Testis (tissue), 2 donors: ENCODE data around the gene PSMA6.

Experiments
- CTCF ChIP-seq, 3 experiments: fragments of 450-650 bp in 2 of 3; fragments of 200-600 bp in 1 of 3; sonication (generic) in 1 of 3; IDR thresholded peaks; one replicate each; pipeline ENCODE4 v1.5.1; 2016 to 2019; ENCODE audit warnings: antibody characterized with exemption in 3 of 3, mild to moderate bottlenecking in 2 of 3, moderate library complexity in 1 of 3
- POLR2A ChIP-seq: fragments of 450-650 bp; IDR thresholded peaks from one replicate; pipeline ENCODE4 v1.6.1; 2017; ENCODE audit warnings: antibody characterized with exemption, mild to moderate bottlenecking, moderate library complexity

GRCh38 chr14:35243956-35244355 lies 48.2 kb upstream of the PSMA6 start:
- TF ChIP-seq CTCF (IDR thresholded peaks at IDR 0.05) (no peak), POLR2A (no peak)
